Limb (tissue), 2 donors: ENCODE results near the gene TNS3.

Experiments used
- DNase-seq, 2 donors: peaks; one replicate each; pipeline ENCODE4 v3.0.0-alpha.2; 2016; ENCODE audit errors: extremely low spot score in 2 of 2

The TNS3 gene

DNA sequence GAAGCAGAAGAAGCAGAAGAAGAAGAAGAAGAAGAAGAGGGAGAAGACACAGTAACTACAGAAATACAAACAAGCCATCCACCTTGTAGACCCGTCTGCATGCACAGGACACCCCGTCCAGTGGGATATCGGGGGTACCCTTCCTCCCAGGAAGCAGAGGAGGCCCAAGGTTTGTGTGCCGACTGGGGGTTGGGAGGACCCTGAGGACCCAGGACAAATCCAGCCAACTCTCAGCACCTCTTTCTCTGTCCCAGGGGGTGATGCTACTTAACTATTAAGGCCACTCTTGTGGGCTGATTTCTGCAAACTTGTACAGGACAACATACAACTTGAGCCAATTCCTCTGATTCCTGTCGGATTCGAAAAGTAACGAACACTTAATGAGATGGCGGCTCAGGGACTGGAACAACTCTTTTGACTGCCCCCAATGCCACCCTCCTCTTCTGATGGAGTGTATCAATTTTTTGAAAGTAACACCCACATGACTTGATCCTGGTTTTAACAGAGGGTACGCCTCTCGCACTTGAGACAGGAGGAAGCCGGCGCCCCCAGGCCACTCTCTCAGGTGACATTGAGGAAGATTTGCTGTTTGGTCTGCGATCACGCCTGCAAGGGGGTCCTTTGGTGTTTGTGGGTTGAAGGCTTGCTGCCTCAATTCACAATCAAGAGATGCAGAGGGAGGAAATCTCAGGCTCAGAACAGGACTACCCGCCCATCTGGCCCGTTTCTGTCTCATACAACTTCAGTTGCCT is 192.6 kb downstream of the TNS3 start:
- DNase-seq, result peak in 1 of 2 donors; percentile 12

GRCh38 chr7:47387506-47387905 is 194.4 kb downstream of the TNS3 start:
- no peak for DNase-seq

- no peak for DNase-seq
Measured at GRCh38 chr7:47386273-47386835, 195.6 kb downstream of the TNS3 start.

GRCh38 chr7:47385536-47386125 is 196.3 kb downstream of the TNS3 start:
- no peak for DNase-seq

DNA sequence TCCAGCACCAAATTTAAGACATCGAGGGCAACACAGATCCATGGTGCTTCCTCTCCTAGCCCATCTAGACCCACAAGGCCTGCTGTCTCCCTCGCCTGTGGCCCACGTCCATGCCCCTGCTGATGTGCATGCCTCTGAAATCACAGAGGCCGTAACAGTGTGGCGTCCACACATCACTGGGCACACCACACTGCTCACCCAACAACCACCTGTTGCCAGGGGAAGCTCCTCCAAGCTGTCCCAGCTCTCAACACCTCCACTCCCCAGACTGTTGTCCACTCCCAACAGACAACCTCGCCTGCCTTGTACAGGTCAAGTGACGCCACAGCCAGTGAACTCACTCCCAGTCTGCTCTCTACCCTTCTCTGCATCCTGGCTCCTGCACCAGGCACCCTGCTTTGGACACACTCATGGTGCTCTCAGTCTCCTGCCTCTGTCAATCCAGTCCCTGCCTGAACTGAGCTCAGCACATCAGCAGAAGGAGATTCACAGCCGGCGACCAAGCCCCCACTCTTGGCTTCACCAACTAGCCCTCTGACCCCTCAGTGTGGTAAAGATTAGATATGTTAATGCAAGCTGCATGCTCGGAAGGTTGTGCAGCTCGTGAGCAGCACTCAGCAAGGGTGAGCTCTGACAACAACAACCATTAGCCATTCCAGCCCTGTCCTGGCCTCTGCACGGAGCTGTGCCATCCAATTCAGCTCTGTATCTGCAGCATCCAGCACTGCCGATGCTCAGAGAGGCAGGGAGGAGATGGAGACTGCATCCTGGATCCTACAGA is 197.0 kb downstream of the TNS3 start:
- no peak for DNase-seq

DNA sequence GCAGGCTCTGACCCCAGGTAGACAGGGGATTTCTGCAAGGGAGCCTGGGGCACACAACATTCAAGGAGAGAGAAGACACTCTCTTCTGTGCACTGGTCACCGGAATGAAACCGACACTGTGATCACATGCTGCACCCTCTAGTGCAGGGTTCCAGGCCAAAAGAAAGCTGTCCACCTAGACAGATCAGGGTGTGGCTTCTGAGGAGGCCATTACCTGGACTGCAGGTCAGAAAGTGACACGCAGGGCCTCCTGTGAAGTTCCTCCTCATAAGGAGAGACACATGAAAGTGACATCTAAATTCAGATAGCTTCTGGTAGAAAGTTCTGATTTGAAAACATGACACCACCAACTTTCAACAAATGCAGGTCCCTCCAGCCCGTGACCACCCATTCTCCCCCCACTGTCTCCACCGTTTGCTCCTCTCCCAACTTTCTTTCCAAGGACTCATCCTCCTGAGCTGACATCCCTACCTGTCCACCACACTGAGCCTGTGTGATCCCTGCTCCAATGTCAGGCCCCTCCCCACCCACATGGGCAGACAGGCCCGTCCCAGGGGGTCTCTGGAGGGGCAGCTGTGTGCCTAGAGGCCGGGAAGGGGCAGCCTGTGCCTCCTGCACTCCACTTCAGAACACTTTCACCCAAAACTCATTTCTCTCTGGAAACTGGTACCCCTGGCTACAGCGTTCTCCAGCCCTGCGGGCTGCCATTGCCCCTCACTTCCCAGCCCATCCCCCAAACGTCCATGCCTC is 198.0 kb downstream of the TNS3 start:
- no peak for DNase-seq

DNA sequence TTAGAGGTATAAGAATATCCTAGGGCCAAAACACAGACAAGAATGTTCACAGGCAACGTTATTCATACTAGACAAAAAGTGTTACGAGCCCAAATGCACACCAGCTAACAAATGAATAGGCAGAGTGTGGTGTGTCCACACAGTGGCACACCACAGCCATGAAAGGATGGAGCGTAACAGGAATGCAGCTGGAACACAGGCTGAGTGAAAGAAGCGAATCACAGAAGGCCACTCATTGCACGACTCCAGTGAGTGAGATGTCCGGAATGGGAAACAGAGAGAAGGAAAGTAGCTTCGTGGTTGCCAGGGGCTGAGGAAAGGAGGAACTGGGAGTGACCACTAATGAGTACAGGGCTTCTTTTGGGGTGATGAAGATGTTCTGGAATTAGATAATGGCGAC is 198.8 kb downstream of the TNS3 start:
- DNase-seq, result no peak

DNA sequence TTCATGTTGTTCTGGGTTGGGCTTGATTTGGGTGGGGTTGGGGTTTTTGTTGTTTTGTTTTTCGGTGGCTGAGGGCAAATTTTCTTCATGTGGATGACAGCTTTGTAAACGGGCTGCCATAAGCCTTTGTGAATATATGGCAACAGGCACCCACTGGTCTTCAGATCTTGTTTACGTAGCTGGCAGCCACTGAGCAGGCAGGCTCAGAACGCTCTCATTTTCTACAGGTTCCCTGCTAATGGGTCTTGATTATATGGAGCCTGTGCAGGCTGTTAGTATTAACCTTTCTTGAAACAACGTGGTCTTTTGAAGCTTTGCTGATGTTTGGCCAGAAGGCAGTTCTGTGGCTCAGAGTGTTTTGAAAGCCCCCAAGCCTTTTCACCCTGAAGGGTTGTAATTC is 199.7 kb downstream of the TNS3 start:
- DNase-seq, result no peak

DNA sequence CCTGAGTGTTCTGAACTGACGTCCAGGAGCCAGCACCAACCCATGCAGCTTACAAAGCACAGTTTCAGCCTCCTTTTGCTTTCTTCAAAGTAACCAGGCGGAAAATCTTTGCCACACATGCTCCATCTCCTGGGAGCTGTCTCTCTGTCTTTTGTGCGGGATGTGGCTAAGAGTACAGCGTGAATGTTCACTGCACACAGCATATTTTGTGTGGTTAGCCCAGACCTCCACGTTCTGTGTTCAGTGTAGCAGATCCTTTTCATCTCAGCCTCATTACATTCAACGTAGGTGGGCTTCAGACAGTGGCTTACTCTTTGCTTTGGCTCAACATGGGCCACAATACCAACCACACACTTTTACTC is 200.8 kb downstream of the TNS3 start:
- DNase-seq, result no peak

- peak in 1 of 2 donors; percentile 64 for DNase-seq
Measured at GRCh38 chr7:47380325-47381133, 201.4 kb downstream of the TNS3 start.

DNA sequence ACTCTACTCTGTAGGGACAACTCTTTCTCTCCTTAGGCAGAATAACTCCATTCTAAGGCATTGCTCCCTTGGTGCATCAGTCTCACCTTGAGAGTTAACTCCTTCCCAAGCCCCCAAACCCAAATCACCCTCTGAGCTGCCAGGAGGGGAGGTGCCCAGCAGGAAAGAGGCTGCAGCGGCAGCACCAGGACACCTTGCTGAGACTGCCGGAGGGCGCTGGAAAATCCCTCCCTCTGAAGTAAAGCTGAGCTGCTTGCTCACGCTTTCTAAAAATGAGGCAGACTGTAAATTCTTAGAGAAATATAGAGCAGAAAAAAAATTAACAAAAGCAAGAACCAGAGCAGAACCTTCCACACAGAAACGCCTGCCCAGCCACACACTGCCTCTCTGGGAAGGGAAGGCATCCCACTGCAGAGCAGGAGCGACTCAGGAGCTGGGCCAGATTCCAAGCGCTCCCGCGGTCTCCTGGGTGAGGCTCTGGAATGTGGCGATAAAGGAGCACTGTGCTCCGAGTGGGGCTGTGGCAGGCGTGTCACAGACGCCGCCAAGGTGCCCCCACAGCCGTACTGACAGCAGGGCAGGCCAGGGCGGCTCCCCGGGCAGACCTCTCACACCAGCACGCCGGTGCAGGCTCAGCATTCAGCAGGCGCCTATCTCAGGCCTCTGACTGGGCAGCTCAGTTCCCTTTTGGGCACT is 202.1 kb downstream of the TNS3 start:
- DNase-seq, result peak in 1 of 2 donors; percentile 82

DNA sequence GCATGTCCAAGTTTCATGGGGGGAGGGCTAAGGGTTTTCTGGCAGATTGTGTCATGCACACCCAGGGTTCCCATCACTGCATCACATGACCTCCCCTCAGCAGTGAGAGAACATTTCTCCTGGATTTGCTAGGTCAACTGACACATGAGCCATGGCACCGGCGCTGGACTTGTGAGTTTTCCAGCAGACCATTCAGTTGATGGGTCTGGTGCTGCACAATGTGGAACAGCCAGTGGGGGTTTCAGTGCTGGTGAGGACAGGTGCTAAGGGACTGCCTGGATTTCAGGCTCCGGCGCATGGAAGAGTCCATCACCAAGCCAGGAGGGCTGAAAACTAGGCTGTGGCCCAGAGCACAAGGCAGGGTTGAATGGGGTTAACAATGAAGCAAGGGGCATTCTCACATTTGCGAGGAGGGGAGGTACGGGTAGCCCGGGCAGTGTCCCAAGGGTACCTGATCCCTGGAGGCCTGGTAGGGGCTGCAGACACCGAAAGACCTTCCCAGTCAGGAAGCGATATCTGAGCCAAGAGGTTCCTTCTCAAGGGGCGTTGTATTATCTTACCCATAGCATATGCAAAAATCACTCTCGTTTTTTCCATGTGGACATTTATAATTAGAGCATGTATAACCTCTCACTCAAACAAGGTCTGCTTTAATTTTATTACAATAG is 203.0 kb downstream of the TNS3 start:
- DNase-seq, result no peak

DNA sequence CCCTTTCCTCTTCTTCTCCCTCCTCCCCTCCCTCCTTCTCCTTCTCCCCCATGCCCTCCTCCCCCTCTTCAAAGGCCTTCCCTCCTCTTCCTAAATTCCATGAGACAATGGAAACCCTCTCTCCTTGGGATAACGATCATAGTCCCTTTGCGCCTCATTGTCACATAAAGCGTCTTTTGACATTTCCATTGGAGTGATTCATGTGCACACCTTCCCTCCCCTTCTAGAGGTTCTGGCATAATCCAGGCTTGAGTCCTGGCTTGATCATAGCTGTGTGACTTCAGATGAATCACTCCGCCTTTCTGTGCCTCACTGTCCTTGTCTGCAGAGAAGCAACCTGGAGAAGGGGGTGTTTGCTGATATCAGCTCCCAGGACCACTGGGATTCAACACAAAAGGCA is 204.2 kb downstream of the TNS3 start:
- no peak for DNase-seq

- DNase-seq, result no peak
Measured at GRCh38 chr7:47376991-47377616, 204.8 kb downstream of the TNS3 start.

DNA sequence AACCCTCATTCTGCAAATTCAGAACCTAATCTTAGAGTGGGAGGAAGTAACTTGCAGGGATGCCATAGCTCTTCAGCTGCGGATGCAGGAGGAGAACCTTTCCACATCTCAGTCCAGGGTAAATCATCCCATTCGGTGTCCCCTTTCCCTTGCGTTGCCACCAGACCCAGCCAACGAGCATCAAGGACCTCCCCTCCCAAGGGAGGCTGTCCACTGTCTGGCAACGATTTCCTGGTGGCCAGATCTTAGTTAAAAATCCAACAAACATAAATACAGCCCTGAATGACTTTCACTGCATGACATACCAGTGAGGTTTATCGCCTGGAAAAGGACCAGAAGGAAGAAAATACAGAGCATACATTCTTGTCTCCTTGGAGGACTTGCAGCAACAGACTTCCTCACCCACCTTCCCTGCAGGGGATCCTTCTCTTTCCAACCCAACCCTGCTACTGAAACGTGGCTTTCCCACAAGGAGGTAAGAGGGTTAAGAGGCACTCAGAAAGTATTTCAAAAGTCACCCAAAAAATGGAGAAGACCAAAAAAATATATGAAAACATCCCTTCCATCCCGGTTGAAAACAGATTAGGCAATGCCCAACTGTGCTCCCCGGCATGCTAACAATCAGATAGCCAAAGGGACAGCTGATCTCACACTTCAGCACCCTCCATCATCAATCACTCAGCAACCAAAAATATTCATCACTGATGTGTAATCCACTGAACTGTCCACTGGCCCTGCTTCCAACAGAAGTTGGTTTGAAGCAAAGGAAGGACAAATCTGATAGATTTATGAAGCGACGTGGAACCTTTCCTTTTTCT is 206.6 kb downstream of the TNS3 start:
- no peak for DNase-seq

GRCh38 chr7:47374538-47374937 is 207.4 kb downstream of the TNS3 start:
- DNase-seq, result no peak

DNA sequence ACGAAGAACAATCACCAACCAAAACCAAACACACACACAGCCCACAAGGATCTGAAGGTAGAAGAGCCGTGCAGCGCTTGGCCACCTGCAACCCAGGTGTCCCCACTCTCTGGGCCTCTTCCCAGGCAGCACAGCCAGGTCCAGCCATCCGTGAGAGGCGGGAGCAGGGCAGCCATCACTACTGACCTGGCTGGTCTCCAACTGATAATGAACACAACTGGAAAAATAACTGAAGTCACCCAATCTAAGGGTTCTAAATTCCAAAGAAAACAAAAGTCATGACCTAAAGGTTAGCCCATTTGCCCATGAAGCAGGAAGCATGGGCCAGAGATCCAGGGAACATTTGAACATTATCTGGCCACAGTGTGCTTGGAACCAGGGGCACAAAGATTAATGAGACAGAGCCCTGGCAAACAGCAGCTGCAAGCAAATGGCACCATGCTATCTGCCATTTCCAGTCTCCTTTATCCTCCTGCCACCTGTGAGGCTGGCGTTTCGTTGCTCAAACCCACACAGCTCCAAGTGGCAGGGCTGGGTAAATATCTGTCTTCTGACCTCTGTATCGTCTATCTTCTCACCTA is 207.9 kb downstream of the TNS3 start:
- DNase-seq, result no peak
